T-helper 1 cell treated with Interleukin-12 subunit alpha and Interleukin-12 subunit beta and Interleukin-4 antibody, amounts not matched to agents 30 μg/mL and 1 μg/mL, for 36 hours (primary cell): Measurements from ENCODE around the gene CAD.
A peak's percentile ranks its signal among the peaks of the same experiment; 100 is the strongest.
"Not testable (repeated sequence)": the region's sequence is repeated elsewhere in the genome, so short reads cannot be mapped to it uniquely, and the experiment has no call there.

Experiments
- H3K27ac Mint-ChIP-seq: one replicate; pipeline ENCODE4 v1.8.0; 2021; ENCODE audit warnings: mild to moderate bottlenecking, mixed read lengths
- H3K27me3 Mint-ChIP-seq: one replicate; pipeline ENCODE4 v1.8.0; 2021; ENCODE audit warnings: low read depth, mixed read lengths
- H3K36me3 Mint-ChIP-seq: one replicate; pipeline ENCODE4 v1.8.0; 2021; ENCODE audit warnings: low read depth, mixed read lengths
- H3K4me1 Mint-ChIP-seq: one replicate; pipeline ENCODE4 v1.8.0; 2021; ENCODE audit warnings: low read depth, mixed read lengths
- H3K4me3 Mint-ChIP-seq: one replicate; pipeline ENCODE4 v1.8.0; 2021; ENCODE audit warnings: mild to moderate bottlenecking, moderate library complexity, mixed read lengths
- H3K9me3 Mint-ChIP-seq: one replicate; pipeline ENCODE4 v1.8.0; 2021; ENCODE audit warnings: mixed read lengths

CAD gene

DNA sequence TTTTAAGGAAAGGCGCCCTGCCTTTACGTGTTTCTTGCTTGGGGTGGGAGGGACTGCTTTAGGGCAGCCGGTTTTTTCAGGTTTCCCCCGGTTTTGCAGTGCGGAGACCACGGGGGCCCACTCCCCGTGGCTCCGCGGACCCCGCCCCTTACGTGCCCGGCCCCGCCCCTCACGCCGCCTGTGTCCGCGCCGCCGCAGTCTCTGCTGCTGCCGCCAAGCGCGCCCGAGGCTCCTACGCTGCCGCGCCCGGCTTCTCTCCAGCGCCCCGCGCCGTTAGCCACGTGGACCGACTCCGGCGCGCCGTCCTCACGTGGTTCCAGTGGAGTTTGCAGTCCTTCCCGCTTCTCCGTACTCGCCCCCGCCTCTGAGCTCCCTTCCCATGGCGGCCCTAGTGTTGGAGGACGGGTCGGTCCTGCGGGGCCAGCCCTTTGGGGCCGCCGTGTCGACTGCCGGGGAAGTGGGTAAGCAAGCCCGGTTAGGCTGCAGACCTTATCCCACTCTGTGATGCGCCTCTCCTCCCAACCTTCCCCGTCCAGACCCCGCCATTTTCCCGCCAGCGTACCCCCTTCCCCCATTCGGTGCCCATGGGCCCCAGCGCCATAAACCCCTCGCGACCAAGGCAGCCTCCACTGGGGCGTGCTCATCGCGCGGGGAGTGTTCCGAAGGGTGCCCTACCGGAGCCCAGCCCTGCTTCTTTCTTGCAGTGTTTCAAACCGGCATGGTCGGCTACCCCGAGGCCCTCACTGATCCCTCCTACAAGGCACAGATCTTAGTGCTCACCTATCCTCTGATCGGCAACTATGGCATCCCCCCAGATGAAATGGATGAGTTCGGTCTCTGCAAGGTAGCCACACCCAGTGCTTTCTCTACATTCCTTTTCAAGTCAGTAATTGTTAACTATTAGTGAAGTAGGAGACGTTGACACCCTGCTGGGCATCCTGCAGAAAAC is at the start of gene CAD:
Gene CAD (plus strand): TSS at position 197 of the 949 bp plus-strand sequence. CDS start 183 bp downstream, at position 380.
- Mint-ChIP-seq H3K36me3 (peaks cover 30% of the 10 kb centered on the region), H3K9me3 (no peaks in the 10 kb centered on the region), H3K4me1 (peaks cover 37% of the 10 kb centered on the region), H3K27ac (peak within 1 kb of the TSS; percentile 93), H3K27me3 (no peaks in the 10 kb centered on the region), H3K4me3 (peak within 1 kb of the TSS; percentile 95)

DNA sequence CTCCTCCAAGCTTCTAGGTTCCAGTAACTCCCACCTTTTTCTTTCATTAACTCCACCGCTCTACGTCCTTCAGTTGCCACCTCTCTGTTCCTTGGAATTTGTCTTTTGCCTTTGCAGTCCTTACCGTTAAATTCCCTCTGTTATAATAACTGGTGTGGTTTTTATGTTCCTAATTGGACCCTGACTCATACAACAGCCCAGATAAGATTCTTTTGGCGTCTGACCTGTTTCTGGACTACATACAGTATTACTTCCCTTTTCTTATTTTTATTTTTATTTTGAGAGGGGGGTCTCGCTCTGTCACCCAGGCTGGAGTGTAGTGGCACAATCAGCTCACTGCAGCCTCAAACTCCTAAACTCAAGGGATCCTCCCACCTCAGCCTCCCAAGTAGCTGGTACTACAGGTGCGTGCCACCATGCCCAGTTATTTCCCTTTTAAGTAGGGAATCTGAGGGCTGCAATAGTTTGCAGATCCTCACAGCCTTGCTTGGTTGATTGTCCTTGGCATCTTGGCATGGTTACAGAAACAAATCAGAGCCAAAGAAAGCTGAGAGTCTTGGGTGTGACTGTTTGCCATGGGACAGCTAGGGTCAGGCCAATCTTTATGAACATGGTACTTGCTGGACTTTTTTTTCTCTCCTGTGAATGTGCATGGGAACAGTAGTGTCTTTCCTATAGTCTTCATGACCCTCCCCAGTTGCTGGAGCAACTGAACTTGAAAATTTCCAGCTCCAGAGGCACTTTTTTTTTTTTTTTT is 46.4 kb upstream of the CAD start:
- Mint-ChIP-seq H3K36me3 (no peaks in the 10 kb centered on the region), H3K4me3 (no peak overlapping the region), H3K9me3 (no peaks in the 10 kb centered on the region), H3K27me3 (peaks cover 25% of the 10 kb centered on the region), H3K27ac (no peak overlapping the region), H3K4me1 (peaks cover 3% of the 10 kb centered on the region)

GRCh38 chr2:27171351-27171848 is 45.8 kb upstream of the CAD start:
- no peak overlapping the region for H3K27ac Mint-ChIP-seq
- H3K27me3 Mint-ChIP-seq, result peaks cover 27% of the 10 kb centered on the region
- no peaks in the 10 kb centered on the region for H3K36me3 Mint-ChIP-seq
- H3K9me3 Mint-ChIP-seq, result no peaks in the 10 kb centered on the region
- no peak overlapping the region for H3K4me3 Mint-ChIP-seq
- H3K4me1 Mint-ChIP-seq, result peaks cover 3% of the 10 kb centered on the region

- H3K4me1 Mint-ChIP-seq, result peaks cover 6% of the 10 kb centered on the region
- H3K36me3 Mint-ChIP-seq, result no peaks in the 10 kb centered on the region
Observed at GRCh38 chr2:27174638-27175037, 42.5 kb upstream of the CAD start.

DNA sequence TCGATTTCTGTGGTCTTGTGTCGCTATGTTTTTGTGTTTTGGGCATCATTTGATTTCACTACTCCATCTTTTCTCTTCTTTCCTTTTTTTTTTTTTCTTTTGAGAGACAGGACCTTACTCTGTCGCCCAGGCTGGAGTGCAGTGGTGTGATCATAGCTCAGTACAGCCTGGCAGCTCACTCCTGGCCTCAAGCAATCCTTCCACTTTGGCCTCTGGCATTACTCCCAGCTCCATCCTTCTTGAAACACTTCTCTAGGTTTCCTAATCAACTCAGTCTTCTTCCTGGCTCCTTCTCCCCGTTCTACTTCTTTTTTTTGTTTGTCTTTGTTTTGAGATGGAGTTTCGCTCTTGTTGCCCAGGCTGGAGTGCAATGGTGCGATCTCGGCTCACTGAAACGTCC is 41.8 kb upstream of the CAD start:
- H3K9me3 Mint-ChIP-seq, result no peaks in the 10 kb centered on the region
- no peak overlapping the region for H3K27ac Mint-ChIP-seq
- peaks cover 7% of the 10 kb centered on the region for H3K4me1 Mint-ChIP-seq
- H3K36me3 Mint-ChIP-seq, result no peaks in the 10 kb centered on the region
- peaks cover 39% of the 10 kb centered on the region for H3K27me3 Mint-ChIP-seq
- H3K4me3 Mint-ChIP-seq, result no peak overlapping the region

More at GRCh38 chr2:27174638-27175037, 42.5 kb upstream of the CAD start:
- no peaks in the 10 kb centered on the region for H3K9me3 Mint-ChIP-seq
- H3K27ac Mint-ChIP-seq, result no peak overlapping the region
- H3K27me3 Mint-ChIP-seq, result peaks cover 43% of the 10 kb centered on the region
- H3K4me3 Mint-ChIP-seq, result no peak overlapping the region

GRCh38 chr2:27175781-27176180 is 41.4 kb upstream of the CAD start:
- H3K36me3 Mint-ChIP-seq, H3K4me1 Mint-ChIP-seq, H3K27ac Mint-ChIP-seq, H3K9me3 Mint-ChIP-seq, H3K4me3 Mint-ChIP-seq: not testable (repeated sequence)
- H3K27me3 Mint-ChIP-seq, result peaks cover 35% of the 10 kb centered on the region

GRCh38 chr2:27177441-27178351 is 39.5 kb upstream of the CAD start:
- Mint-ChIP-seq H3K36me3 (no peaks in the 10 kb centered on the region), H3K9me3 (no peaks in the 10 kb centered on the region), H3K27me3 (peaks cover 30% of the 10 kb centered on the region), H3K4me1 (peaks cover 5% of the 10 kb centered on the region), H3K4me3 (no peak overlapping the region), H3K27ac (no peak overlapping the region)

GRCh38 chr2:27178469-27178868 is 38.7 kb upstream of the CAD start:
- Mint-ChIP-seq H3K4me3 (no peak overlapping the region), H3K27me3 (peaks cover 30% of the 10 kb centered on the region), H3K27ac (no peak overlapping the region), H3K9me3 (no peaks in the 10 kb centered on the region), H3K4me1 (peaks cover 5% of the 10 kb centered on the region), H3K36me3 (no peaks in the 10 kb centered on the region)

- H3K36me3 Mint-ChIP-seq, result no peaks in the 10 kb centered on the region
Observed at GRCh38 chr2:27179344-27180000, 37.7 kb upstream of the CAD start.

GRCh38 chr2:27182346-27182745 is 34.8 kb upstream of the CAD start:
- Mint-ChIP-seq H3K36me3 (no peaks in the 10 kb centered on the region), H3K27me3 (peaks cover 28% of the 10 kb centered on the region), H3K4me1 (peaks cover 8% of the 10 kb centered on the region), H3K9me3 (no peaks in the 10 kb centered on the region), H3K27ac (no peak overlapping the region), H3K4me3 (no peak overlapping the region)

More at GRCh38 chr2:27179344-27180000, 37.7 kb upstream of the CAD start:
- peaks cover 32% of the 10 kb centered on the region for H3K27me3 Mint-ChIP-seq
- H3K9me3 Mint-ChIP-seq, result no peaks in the 10 kb centered on the region
- no peak overlapping the region for H3K4me3 Mint-ChIP-seq
- peaks cover 8% of the 10 kb centered on the region for H3K4me1 Mint-ChIP-seq
- no peak overlapping the region for H3K27ac Mint-ChIP-seq

DNA sequence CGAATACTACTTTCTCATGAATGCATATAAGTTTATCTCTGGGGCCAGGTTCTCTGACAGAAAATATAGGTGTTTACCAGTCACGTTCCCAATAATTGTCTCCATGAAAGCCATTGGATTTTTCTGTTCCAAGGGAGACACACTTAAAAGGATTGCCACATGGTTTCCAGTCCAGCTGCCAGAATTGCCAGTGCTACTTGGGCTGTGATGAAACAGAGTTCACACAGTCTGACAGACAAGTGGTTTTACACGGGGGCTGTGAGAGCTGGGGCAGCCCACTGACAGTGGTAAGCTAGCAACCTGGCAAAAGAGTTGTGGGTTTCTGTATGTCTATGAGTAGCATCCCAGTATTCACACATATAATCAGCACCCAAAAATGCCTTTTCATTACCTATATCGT is 33.1 kb upstream of the CAD start:
- Mint-ChIP-seq H3K4me3 (no peak overlapping the region), H3K36me3 (no peaks in the 10 kb centered on the region), H3K27ac (no peak overlapping the region), H3K9me3 (no peaks in the 10 kb centered on the region), H3K27me3 (peaks cover 24% of the 10 kb centered on the region), H3K4me1 (peaks cover 8% of the 10 kb centered on the region)

DNA sequence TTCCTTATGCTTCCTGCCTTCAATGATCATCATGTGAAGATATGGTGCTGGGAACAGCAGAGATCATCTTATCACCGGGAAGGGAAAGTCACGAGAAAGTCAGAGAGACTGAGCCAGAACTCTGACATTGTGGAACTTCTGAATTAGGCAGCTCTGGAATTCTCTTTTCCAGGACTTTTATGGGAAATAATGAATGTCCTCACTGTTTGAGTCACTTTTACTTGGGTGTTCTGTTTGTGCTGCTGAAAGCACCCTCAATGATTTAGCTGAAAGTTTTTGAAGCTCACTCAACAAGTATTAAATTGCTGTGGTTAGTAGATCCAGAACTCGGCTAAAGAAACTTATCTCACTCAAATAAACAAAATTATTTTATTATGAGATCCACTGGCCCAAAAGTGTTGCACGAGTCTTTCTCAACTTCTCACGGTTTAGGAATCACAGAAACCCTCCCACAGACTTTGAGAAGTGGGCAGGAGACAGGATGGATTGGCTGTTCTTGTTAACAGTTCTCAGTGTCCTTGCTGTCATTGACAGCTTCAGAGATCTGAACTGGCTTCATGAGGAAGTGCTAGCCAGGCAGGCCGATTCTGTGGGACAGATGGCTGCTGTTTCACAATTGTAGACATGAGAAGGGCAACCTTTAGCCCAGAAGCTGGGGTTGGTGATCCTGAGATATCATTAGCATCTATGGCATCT is 31.7 kb upstream of the CAD start:
- Mint-ChIP-seq H3K27me3 (peaks cover 16% of the 10 kb centered on the region), H3K4me1 (peaks cover 3% of the 10 kb centered on the region), H3K36me3 (no peaks in the 10 kb centered on the region), H3K4me3 (no peak overlapping the region), H3K27ac (no peak overlapping the region), H3K9me3 (no peaks in the 10 kb centered on the region)
